ENCODE measurements around the gene TRIM44. TPM values are rescaled to one million over a fixed set of nuclear protein-coding genes. Genes with fewer than 3 reads are reported as not detected.

TRIM44 gene
- total RNA-seq, 2 donors from 2014 or later, result 30.6 to 33.2 TPM

DNA sequence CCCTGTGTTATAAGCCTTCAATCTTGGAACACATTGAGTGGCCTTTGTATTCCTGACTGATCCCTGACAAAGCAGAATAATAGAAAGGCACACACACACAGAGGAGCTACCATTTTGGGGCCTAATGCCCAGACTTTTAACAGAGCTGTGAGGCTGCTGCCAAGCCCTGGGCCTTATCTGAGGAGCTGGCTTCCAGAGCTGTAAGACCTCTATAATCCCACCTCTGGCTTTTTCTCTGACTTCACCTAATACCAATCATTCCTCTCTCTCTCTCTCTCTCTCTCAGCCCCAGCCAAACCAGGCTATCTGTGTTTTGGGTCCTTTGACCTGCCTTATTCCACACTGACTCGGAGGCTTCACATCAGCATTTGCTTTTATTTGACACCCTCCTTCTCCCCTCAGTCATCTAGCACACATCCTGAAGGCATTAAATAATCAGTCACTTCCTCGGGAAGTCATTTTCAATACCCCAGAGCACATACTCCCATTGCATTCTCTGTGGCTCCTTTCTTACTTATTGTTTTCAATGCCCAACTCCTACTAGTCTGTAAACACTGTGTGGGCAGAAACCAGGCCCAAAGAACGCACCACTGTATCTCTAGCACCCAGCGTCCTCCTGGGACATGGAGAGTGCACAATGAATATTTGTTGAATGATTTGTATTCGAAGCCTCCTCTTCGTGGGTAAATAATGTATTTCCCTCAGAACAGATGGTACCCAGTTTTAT, 21.2 kb upstream of the TRIM44 start:
- Histone ChIP-seq H3K4me3 (no peak overlapping the region), H3K36me3 (no peaks in the 10 kb centered on the region), H3K27me3 (replicated peaks; ENCODE audit: insufficient read depth) (no peaks in the 10 kb centered on the region), H3K4me1 (replicated peaks) (no peaks in the 10 kb centered on the region), H3K9me3 (no peaks in the 10 kb centered on the region), H3K27ac (no peak overlapping the region)
- WGBS, result 70% methylated on average over 6 of the region's 6 CpGs
- DNase-seq (ENCODE audit: low spot score), result no peak
- intact Hi-C loops (cut with DNase I), result no loop called here
- TF ChIP-seq POLR2AphosphoS5 (IDR thresholded peaks at IDR 0.05) (no peak), POLR2A (IDR thresholded peaks at IDR 0.05) (no peak)
- TF ChIP-seq, protein P1, sequence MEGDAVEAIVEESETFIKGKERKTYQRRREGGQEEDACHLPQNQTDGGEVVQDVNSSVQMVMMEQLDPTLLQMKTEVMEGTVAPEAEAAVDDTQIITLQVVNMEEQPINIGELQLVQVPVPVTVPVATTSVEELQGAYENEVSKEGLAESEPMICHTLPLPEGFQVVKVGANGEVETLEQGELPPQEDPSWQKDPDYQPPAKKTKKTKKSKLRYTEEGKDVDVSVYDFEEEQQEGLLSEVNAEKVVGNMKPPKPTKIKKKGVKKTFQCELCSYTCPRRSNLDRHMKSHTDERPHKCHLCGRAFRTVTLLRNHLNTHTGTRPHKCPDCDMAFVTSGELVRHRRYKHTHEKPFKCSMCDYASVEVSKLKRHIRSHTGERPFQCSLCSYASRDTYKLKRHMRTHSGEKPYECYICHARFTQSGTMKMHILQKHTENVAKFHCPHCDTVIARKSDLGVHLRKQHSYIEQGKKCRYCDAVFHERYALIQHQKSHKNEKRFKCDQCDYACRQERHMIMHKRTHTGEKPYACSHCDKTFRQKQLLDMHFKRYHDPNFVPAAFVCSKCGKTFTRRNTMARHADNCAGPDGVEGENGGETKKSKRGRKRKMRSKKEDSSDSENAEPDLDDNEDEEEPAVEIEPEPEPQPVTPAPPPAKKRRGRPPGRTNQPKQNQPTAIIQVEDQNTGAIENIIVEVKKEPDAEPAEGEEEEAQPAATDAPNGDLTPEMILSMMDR (IDR thresholded peaks at IDR 0.05), result no peak

- TF ChIP-seq POLR2A (IDR thresholded peaks at IDR 0.05), result no peak
- TF ChIP-seq, protein P1 (IDR thresholded peaks at IDR 0.05), result no peak
- TF ChIP-seq POLR2AphosphoS5 (IDR thresholded peaks at IDR 0.05), result no peak
- Histone ChIP-seq H3K4me1 (replicated peaks) (no peaks in the 10 kb centered on the region), H3K27ac (no peak overlapping the region), H3K27me3 (replicated peaks; ENCODE audit: insufficient read depth) (no peaks in the 10 kb centered on the region), H3K9me3 (no peaks in the 10 kb centered on the region), H3K4me3 (no peak overlapping the region), H3K36me3 (no peaks in the 10 kb centered on the region)
- no peak for DNase-seq (ENCODE audit: low spot score)
- intact Hi-C loops (cut with DNase I), result no loop called here
- WGBS, result 92% methylated on average over 3 of the region's 3 CpGs
These were observed 20.6 kb upstream of the TRIM44 start for GRCh38 chr11:35641964-35642363.

DNA sequence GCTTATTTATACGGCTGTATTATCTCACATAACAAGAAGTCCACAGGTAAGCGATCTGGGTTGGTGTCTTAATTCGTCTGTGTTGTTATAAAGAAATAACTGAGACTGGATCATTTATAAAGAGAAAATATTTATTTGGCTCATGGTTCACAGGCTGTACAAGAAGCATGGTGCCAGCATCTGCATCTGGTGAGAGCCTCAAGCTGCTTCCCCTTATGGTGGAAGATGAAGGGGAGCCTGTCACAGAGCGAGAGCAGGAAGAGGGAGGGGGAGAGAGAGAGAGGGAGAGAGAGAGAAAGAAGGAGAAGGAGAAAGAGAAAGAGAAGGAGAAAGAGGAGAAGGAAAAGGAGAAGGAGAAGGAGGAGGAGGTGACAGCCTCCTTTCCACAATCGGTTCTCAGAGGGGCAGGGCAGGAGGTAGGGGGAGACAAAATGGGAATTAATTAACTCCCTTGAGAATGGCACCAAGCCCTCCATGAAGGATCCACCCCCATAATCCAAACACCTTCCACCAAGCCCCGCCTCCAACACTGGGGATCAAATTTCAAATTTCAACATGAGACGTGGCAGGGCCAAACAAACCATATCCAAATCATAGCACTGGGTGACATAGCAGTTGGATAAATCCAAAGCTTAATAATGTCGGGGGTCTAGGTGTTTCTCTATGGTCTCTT, 15.0 kb upstream of the TRIM44 start:
- TF ChIP-seq POLR2AphosphoS5 (IDR thresholded peaks at IDR 0.05) (no peak), POLR2A (IDR thresholded peaks at IDR 0.05) (no peak)
- TF ChIP-seq, protein P1 (IDR thresholded peaks at IDR 0.05), result no peak
- H3K4me3 ChIP-seq, result no peak overlapping the region
- no peaks in the 10 kb centered on the region for H3K36me3 ChIP-seq
- WGBS, result 70% methylated on average over 8 of the region's 8 CpGs
- no peaks in the 10 kb centered on the region for H3K4me1 ChIP-seq (replicated peaks)
- intact Hi-C loops (cut with DNase I), result no loop called here
- DNase-seq (ENCODE audit: low spot score), result no peak
- H3K9me3 ChIP-seq, result no peaks in the 10 kb centered on the region
- H3K27ac ChIP-seq, result no peak overlapping the region
- no peaks in the 10 kb centered on the region for H3K27me3 ChIP-seq (replicated peaks; ENCODE audit: insufficient read depth)

- Histone ChIP-seq H3K9me3 (no peaks in the 10 kb centered on the region), H3K27me3 (replicated peaks; ENCODE audit: insufficient read depth) (no peaks in the 10 kb centered on the region), H3K27ac (no peak overlapping the region), H3K4me3 (no peak overlapping the region), H3K36me3 (no peaks in the 10 kb centered on the region), H3K4me1 (replicated peaks) (no peaks in the 10 kb centered on the region)
- 8% methylated on average over 1 of the region's 1 CpG for WGBS
- intact Hi-C loops (cut with DNase I), result no loop called here
- no peak for TF ChIP-seq POLR2AphosphoS5 (IDR thresholded peaks at IDR 0.05)
- TF ChIP-seq, protein P1 (IDR thresholded peaks at IDR 0.05), result no peak
- no peak for TF ChIP-seq POLR2A (IDR thresholded peaks at IDR 0.05)
- DNase-seq (ENCODE audit: low spot score), result no peak
These were observed 12.6 kb upstream of the TRIM44 start for GRCh38 chr11:35650006-35650405.

GRCh38 chr11:35650467-35650866, 12.1 kb upstream of the TRIM44 start:
- intact Hi-C loops (cut with DNase I), result no loop called here

More at GRCh38 chr11:35650467-35650866, 12.1 kb upstream of the TRIM44 start:
- Histone ChIP-seq H3K9me3 (no peaks in the 10 kb centered on the region), H3K27ac (no peak overlapping the region), H3K4me1 (replicated peaks) (no peaks in the 10 kb centered on the region), H3K4me3 (no peak overlapping the region), H3K27me3 (replicated peaks; ENCODE audit: insufficient read depth) (no peaks in the 10 kb centered on the region), H3K36me3 (no peaks in the 10 kb centered on the region)
- DNase-seq (ENCODE audit: low spot score), result no peak
- 88% methylated on average over 4 of the region's 4 CpGs for WGBS
- TF ChIP-seq POLR2A (IDR thresholded peaks at IDR 0.05) (no peak), POLR2AphosphoS5 (IDR thresholded peaks at IDR 0.05) (no peak)
- TF ChIP-seq, protein P1 (IDR thresholded peaks at IDR 0.05), result no peak
